Globus pallidus (tissue), 1 donor: ENCODE data around the gene ZNG1B.
A peak's percentile ranks its signal among the peaks of the same experiment; 100 is the strongest.
"Not testable (repeated sequence)": the region's sequence is repeated elsewhere in the genome, so short reads cannot be mapped to it uniquely, and the experiment has no call there.

ENCODE experiments used
- DNase-seq: peaks from one replicate; pipeline ENCODE4 v3.0.0-alpha.2; 2015; ENCODE audit warnings: low spot score

ZNG1B gene

GRCh38 chr2:113437508-113438465 is at the start of gene ZNG1B:
ZNG1B (plus strand) TSS chr2:113437691; CDS start chr2:113437869, 178 bp downstream.
- DNase-seq = not testable (repeated sequence)

GRCh38 chr2:113390124-113390849 is 47.2 kb upstream of the ZNG1B start:
- DNase-seq = peak; percentile 78

- DNase-seq = no peak
Measured at GRCh38 chr2:113391073-113391472, 46.4 kb upstream of the ZNG1B start.

DNA sequence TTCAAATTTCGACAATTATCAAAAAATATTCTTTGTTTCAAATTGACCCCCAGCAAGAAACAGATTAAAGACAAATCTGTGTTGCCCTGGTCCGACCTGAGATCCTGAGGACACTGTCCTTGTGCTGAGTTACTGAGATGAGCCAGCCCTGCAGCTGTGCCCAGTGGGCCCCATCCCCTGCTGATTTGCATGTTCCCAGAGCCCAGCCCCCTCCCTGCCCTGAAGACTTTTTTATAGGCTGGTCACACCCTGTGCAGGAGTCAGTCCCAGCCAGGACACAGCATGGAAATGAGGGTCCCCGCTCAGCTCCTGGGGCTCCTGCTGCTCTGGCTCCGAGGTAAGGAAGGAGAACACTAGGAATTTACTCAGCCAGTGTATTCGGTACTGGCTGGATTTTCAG is 31.4 kb upstream of the ZNG1B start:
- no peak for DNase-seq

GRCh38 chr2:113407446-113408099 is 29.9 kb upstream of the ZNG1B start:
- no peak for DNase-seq

DNA sequence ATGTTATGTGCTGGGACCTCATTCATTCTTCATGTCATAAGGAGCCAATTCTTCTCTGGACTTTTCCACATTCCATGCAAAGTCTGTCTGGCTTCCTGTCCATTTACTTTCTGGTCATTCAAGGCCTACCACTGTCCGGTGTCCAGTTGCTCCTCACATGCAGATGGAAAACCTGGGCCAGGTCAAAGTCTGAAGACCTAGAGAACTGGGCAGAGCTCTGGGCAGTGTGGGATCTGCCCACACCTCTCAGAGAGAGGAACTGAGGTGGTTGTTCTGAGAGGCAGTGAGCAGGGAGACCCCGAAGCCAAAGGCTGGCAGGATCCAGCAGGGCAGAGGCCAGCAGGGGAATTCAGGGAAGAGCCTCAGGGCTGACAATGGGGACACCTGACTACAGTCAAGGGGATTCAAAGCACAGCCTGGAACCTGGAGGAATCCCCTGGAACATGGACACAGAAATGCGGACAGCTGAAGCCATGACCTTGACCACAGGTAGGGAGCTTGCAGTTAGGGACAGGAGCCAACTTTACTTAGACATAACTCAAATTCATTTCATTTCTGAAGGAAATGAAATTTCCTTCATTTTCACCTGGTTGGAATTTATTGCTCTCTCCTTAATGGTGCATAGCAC is 25.7 kb upstream of the ZNG1B start:
- DNase-seq = not testable (repeated sequence)

DNA sequence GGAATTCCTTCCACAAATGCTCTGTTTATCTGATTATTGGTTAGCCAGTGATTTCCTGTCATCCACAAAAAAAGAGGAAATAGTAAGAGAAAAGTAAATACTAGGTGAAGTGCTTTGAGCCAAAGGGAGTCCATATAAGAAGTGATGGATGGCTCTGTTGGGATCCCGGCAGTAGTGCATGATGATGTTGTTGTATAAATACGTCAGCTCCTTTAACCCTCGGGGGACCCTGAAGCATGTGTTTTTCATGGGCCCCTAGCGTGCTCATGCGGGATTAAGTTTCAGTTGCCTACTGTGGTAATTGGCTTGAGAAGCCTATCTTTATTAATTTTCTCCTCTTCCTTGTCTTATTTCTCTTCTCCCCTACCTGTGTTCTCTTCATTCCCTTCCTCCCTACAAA is 24.7 kb upstream of the ZNG1B start:
- DNase-seq = not testable (repeated sequence)

GRCh38 chr2:113431773-113432172 is 5.7 kb upstream of the ZNG1B start:
- peak; percentile 18 for DNase-seq

GRCh38 chr2:113433468-113433867 is 4.0 kb upstream of the ZNG1B start:
- DNase-seq = not testable (repeated sequence)

DNA sequence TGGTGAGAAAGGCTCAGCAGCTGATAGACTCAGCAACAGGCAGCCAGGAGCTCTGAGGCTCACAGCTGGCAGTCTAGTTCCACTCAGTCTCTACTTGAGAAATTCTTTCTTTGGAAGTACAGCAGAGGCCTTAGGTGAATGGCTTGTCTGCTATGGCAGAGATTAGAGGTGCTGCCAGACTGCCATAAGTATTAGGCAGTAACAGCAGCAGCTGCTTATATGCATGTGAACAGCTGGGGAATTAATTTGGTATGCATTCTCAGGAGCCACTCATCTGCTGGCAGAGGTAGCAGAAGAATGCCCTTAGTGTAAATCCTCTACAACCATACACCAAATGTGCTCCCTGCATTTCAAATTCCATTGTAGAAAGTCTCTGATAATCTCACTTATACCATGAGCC is 28.3 kb downstream of the ZNG1B start:
- not testable (repeated sequence) for DNase-seq

DNA sequence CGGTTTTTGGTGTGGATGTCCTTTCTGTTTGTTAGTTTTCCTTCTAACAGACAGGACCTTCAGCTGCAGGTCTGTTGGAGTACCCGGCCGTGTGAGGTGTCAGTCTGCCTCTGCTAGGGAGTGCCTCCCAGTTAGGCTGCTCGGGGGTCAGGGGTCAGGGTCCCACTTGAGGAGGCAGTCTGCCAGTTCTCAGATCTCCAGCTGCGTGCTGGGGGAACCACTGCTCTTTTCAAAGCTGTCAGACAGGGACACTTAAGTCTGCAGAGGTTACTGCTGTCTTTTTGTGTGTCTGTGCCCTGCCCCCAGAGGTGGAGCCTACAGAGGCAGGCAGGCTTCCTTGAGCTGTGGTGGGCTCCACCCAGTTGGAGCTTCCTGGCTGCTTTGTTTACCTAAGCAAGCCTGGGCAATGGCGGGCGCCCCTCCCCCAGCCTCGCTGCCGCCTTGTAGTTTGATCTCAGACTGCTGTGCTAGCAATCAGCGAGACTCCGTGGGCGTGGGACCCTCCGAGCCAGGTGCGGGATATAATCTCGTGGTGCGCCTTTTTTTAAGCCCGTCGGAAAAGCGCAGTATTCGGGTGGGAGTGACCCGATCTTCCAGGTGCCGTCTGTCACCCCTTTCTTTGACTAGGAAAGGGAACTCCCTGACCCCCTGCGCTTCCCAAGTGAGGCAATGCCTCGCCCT is 39.3 kb downstream of the ZNG1B start:
- DNase-seq = not testable (repeated sequence)

DNA sequence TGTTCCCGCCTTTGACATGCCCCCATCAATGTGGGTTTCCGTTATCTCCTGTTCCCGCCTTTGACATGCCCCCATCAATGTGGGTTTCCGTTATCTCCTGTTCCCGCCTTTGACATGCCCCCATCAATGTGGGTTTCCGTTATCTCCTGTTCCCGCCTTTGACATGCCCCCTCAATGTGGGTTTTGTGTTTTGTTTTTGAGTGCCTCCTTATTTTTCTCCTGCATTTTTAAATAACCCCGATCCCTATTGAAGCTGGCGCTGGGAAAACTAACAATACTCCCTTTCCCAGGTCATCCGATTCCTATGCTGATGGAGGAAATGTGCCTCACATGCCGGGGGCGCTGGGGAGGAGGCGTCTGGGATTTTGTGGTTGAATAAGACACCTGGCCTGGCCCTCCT is 59.0 kb downstream of the ZNG1B start:
- DNase-seq = not testable (repeated sequence)

- not testable (repeated sequence) for DNase-seq
Measured at GRCh38 chr2:113498365-113498764, 60.9 kb downstream of the ZNG1B start, which contains the start of gene FOXD4L1. FOXD4L1 (plus strand) TSS chr2:113498665; CDS start chr2:113499257, 592 bp downstream.

DNA sequence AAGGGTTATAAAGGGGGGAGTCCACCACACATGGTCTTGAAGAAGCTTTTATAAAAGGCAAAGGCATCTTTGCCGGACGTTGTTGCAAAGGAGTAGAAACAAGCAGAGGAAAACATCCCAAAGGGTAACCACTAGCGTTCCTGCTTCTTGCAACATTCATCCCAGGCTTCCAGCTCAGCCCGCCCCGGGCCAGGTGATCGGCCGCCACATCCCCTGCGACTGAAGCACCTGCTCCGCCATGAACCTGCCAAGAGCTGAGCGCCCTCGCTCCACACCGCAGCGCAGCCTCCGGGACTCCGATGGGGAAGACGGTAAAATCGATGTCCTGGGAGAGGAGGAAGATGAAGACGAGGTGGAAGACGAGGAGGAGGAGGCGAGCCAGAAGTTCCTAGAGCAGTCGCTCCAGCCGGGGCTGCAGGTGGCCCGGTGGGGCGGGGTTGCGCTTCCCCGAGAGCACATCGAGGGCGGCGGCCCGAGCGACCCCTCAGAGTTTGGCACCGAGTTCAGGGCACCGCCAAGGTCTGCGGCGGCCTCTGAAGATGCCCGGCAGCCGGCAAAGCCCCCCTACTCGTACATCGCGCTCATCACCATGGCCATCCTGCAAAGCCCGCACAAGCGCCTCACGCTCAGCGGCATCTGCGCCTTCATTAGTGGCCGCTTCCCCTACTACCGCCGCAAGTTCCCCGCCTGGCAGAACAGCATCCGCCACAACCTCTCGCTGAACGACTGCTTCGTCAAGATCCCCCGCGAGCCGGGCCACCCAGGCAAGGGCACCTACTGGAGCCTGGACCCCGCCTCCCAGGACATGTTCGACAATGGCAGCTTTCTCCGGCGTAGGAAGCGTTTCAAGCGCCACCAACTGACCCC is 61.8 kb downstream of the ZNG1B start:
- DNase-seq = not testable (repeated sequence)

DNA sequence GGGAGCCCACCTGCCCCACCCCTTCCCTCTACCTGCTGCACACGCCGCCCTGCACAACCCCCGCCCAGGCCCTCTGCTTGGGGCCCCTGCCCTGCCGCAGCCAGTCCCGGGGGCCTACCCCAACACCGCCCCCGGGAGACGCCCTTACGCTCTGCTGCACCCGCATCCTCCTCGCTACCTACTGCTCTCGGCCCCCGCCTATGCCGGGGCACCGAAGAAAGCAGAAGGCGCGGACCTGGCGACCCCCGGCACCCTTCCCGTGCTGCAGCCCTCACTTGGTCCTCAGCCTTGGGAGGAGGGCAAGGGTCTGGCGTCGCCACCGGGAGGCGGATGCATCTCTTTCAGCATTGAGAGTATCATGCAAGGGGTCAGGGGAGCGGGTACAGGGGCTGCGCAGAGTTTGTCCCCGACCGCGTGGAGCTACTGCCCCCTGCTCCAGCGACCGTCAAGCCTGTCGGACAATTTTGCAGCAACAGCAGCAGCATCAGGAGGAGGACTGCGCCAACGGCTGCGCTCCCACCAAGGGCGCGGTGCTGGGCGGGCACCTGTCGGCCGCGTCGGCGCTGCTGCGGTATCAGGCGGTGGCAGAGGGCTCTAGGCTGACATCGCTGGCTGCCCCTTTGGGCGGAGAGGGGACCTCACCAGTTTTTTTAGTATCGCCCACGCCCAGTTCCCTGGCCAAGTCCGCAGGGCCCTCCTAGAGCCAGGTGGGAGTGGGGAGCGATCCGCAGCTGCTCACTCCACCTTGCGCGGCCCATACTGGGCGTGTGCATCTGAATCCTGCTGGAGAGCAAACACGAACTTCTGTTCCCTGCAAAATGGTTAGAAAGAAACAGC is 62.6 kb downstream of the ZNG1B start:
- DNase-seq = not testable (repeated sequence)

GRCh38 chr2:113500723-113501038 is 63.2 kb downstream of the ZNG1B start:
- not testable (repeated sequence) for DNase-seq

- not testable (repeated sequence) for DNase-seq
Measured at GRCh38 chr2:113502216-113503093, 65.0 kb downstream of the ZNG1B start.
